OCI-LY7 (cell line): Measurements from ENCODE around the gene SYCP1. TPM values are rescaled to one million over a fixed set of nuclear protein-coding genes. Genes with fewer than 3 reads are reported as not detected.

ENCODE experiments used
- BruUV-seq: library from RNA; stranded (reverse); fragments of 400-500 nt; replicated peaks from 2 replicates; lab custom pipeline; 2021; lab: Mats Ljungman, UMichigan
- CTCF ChIA-PET: fragments of 300-600 bp; sonication (Branson Sonifier 250); formaldehyde crosslinking; loops from one replicate; lab custom pipeline; 2022; ENCODE audit warnings: antibody characterized with exemption; ENCODE audit not compliant: unreplicated experiment; lab: Charles Lee
- POLR2A ChIA-PET: fragments of 300-600 bp; sonication (Branson Sonifier 250); formaldehyde crosslinking; loops from one replicate; lab custom pipeline; 2022; ENCODE audit warnings: antibody characterized with exemption; lab: Charles Lee
- DNase-seq: peaks from one replicate; pipeline ENCODE4 v3.0.0-alpha.2; 2015; ENCODE audit warnings: low spot score
- H2AFZ ChIP-seq: fragments of 200-600 bp; sonication (generic), shearing (Covaris generic); 2 replicates; pipeline ENCODE4 v1.6.1; 2014; ENCODE audit warnings: mild to moderate bottlenecking, antibody characterized with exemption, low read length, moderate library complexity
- H3K27ac ChIP-seq: fragments of 200-600 bp; sonication (generic); 2 replicates; pipeline ENCODE4 v1.5.1; 2014; ENCODE audit warnings: mixed run types, low read depth, mild to moderate bottlenecking, moderate library complexity, low read length, inconsistent platforms; ENCODE audit not compliant: poor library complexity, severe bottlenecking
- H3K36me3 ChIP-seq: fragments of 200-600 bp; sonication (generic); 2 replicates; pipeline ENCODE4 v1.6.1; 2014; ENCODE audit warnings: mild to moderate bottlenecking, antibody characterized with exemption, low read length, moderate library complexity, mixed read lengths; ENCODE audit not compliant: insufficient read depth
- H3K4me1 ChIP-seq: fragments of 200-600 bp; sonication (generic); 2 replicates; pipeline ENCODE4 v1.5.1; 2014; ENCODE audit warnings: mild to moderate bottlenecking, low read length; ENCODE audit not compliant: insufficient read depth, poor library complexity, severe bottlenecking
- H3K4me2 ChIP-seq: fragments of 200-600 bp; sonication (generic); 2 replicates; pipeline ENCODE4 v1.6.1; 2014; ENCODE audit warnings: mild to moderate bottlenecking, low read length
- H3K4me3 ChIP-seq: fragments of 200-600 bp; sonication (generic); 2 replicates; pipeline ENCODE4 v1.5.1; 2014; ENCODE audit warnings: mild to moderate bottlenecking, low read depth, low read length; ENCODE audit not compliant: poor library complexity, severe bottlenecking
- H3K79me2 ChIP-seq: fragments of 200-600 bp; sonication (generic); 2 replicates; pipeline ENCODE4 v1.6.1; 2016; ENCODE audit warnings: low read depth, mild to moderate bottlenecking, low read length, moderate library complexity, mixed read lengths; ENCODE audit not compliant: insufficient read depth
- H3K9me2 ChIP-seq: fragments of 200-600 bp; sonication (generic); 2 replicates; pipeline ENCODE4 v1.6.1; 2016; ENCODE audit warnings: mild to moderate bottlenecking, low read length, mixed read lengths; ENCODE audit not compliant: insufficient read depth
- H3K9me3 ChIP-seq: fragments of 200-600 bp; sonication (generic); 2 replicates; pipeline ENCODE4 v1.6.1; 2014; ENCODE audit warnings: mild to moderate bottlenecking, mixed run types, low read length, mixed read lengths
- H4K20me1 ChIP-seq: fragments of 200-600 bp; sonication (generic); 2 replicates; pipeline ENCODE4 v1.6.1; 2014; ENCODE audit warnings: mild to moderate bottlenecking, antibody characterized with exemption, low read length, moderate library complexity, mixed read lengths; ENCODE audit not compliant: insufficient read depth
- CTCF ChIP-seq: fragments of 200-600 bp; sonication (generic); conservative IDR thresholded peaks from 2 replicates; pipeline ENCODE4 v1.5.1; 2014; ENCODE audit warnings: mild to moderate bottlenecking, antibody characterized with exemption, low read length, moderate library complexity, mixed read lengths
- EZH2phosphoT487 ChIP-seq: fragments of 200-600 bp; sonication (generic); IDR thresholded peaks from 2 replicates; pipeline ENCODE4 v1.6.1; 2018; ENCODE audit warnings: low read depth, borderline replicate concordance, mild to moderate bottlenecking, mixed run types, antibody characterized with exemption, low read length, moderate library complexity, mixed read lengths
- intact Hi-C: fragments of 100-400 bp; cut with micrococcal nuclease; formaldehyde crosslinking; loops from one replicate; pipeline ENCODE4 v1.10.0; 2022; ENCODE audit not compliant: unreplicated experiment
- total RNA-seq, 2 experiments: library from RNA; depleted of rRNA in 1 of 2; stranded (reverse); fragments of >200 nt in 1 of 2; shearing (Covaris generic) in 1 of 2; gene quantifications; 2 replicates each; pipeline ENCODE4 v1.2.3, GENCODE V29; 2014 to 2022

SYCP1 gene
- total RNA-seq, 2 experiments from 2014 or later = not detected

DNA sequence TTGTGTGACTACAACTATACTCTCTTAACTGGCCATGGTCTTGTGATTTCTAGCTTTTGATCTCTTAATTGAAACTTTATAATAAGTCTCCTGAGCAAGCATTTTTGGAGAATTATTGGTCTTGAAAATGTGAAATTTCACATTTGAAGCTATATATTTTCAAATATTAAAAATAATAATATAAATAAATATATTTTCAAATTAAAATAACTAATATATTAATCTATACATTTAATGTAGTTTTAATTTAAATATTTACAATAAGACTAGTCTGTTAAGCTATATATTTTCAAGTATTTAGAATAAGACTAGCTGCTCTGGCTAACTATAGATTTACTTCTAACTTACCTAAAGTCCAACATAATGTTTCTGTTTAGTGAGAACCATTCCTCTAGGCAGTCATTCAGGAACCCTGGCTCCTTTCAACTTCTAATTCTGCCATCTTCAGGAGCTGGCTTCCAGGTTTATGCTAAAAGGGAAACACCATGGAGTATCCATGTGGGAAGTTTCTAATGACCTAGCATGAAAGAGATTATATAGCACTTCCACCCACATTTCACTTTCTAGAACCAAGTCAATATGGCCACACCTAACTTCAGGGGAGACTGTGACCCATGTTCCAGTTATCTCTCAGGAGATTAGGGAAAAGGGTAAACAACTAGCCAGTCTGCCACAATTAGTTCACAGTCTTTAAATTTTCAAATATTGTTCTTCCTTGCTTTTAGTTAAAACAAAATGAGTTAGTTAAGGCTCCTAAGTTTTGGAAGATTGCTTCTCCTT lies 143.0 kb downstream of the SYCP1 start:
- POLR2A ChIA-PET = interaction anchor here (0.6 kb wide), 2 partner anchors 128 to 555 kb away, joined by 3 read pairs; no protein-coding TSS in a partner anchor
- Histone ChIP-seq H3K9me3 (no peaks in the 10 kb centered on the region), H4K20me1 (no peaks in the 10 kb centered on the region), H3K27ac (no peak overlapping the region), H3K79me2 (no peaks in the 10 kb centered on the region), H3K4me3 (no peak overlapping the region), H3K4me1 (no peaks in the 10 kb centered on the region), H2AFZ (no peak overlapping the region), H3K36me3 (no peaks in the 10 kb centered on the region), H3K9me2 (no peaks in the 10 kb centered on the region), H3K4me2 (no peak overlapping the region)
- CTCF ChIA-PET = no interaction called here
- BruUV-seq = no TSS peak
- TF ChIP-seq CTCF (no peak), EZH2phosphoT487 (no peak)
- no peak for DNase-seq
- intact Hi-C loops = no loop called here

DNA sequence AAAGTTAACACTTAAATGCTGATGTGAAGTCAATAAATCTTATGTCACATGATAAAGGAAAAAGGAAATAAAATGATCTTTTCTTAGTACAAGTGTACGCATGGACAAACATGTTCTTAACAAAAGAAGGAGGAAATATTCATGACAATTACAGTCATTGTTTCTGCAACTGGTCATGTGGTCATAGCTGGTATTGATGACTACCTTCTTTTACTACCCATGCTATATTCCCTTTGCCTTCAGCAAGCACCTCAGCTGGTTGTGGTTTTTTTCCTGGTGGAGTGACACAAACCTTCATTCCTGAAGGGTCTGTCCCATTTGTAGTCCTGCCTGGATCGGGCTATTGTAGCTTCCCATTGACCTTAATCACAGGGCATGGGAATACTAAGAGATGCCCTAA lies 151.5 kb downstream of the SYCP1 start:
- no TSS peak for BruUV-seq
- H4K20me1 ChIP-seq = no peaks in the 10 kb centered on the region
- H3K79me2 ChIP-seq = no peaks in the 10 kb centered on the region
- intact Hi-C loops = no loop called here
- no peaks in the 10 kb centered on the region for H3K36me3 ChIP-seq
- H3K9me2 ChIP-seq = no peaks in the 10 kb centered on the region
- no peaks in the 10 kb centered on the region for H3K9me3 ChIP-seq
- H2AFZ ChIP-seq = no peak overlapping the region
- ChIA-PET CTCF (no interaction called here), POLR2A (no interaction called here)
- H3K27ac ChIP-seq = no peak overlapping the region
- H3K4me3 ChIP-seq = no peak overlapping the region
- no peak overlapping the region for H3K4me2 ChIP-seq
- no peaks in the 10 kb centered on the region for H3K4me1 ChIP-seq
- no peak for DNase-seq
- TF ChIP-seq CTCF (no peak), EZH2phosphoT487 (no peak)

- H3K4me3 ChIP-seq = no peak overlapping the region
- no peaks in the 10 kb centered on the region for H3K79me2 ChIP-seq
- H3K4me1 ChIP-seq = no peaks in the 10 kb centered on the region
- peak; percentile 1 for DNase-seq
- ChIA-PET CTCF (no interaction called here), POLR2A (no interaction called here)
- no peaks in the 10 kb centered on the region for H3K36me3 ChIP-seq
- no peaks in the 10 kb centered on the region for H3K9me2 ChIP-seq
- no peak overlapping the region for H2AFZ ChIP-seq
- no peak for TF ChIP-seq CTCF
- no peaks in the 10 kb centered on the region for H4K20me1 ChIP-seq
- BruUV-seq = no TSS peak
- H3K27ac ChIP-seq = no peak overlapping the region
- no peaks in the 10 kb centered on the region for H3K9me3 ChIP-seq
- H3K4me2 ChIP-seq = no peak overlapping the region
- intact Hi-C loops = no loop called here
Measured at GRCh38 chr1:115012006-115012405, 157.3 kb downstream of the SYCP1 start.
